DOHH2 (cell line): ENCODE data around the gene OBSCN.

ENCODE experiments used
- H3F3A ChIP-seq: fragments of 200-600 bp; sonication (generic), shearing (Covaris generic); 2 replicates; pipeline ENCODE4 v1.6.0; 2016; ENCODE audit warnings: antibody characterized with exemption, mild to moderate bottlenecking; ENCODE audit not compliant: control insufficient read depth, insufficient read depth
- H3K27ac ChIP-seq: fragments of 200-600 bp; sonication (generic); 2 replicates; pipeline ENCODE4 v1.5.1; 2014; ENCODE audit warnings: low read depth, mild to moderate bottlenecking, low read length, moderate library complexity
- H3K27me3 ChIP-seq: fragments of 200-600 bp; sonication (generic); 2 replicates; pipeline ENCODE4 v1.6.1; 2014; ENCODE audit warnings: mild to moderate bottlenecking, low read length, mixed read lengths; ENCODE audit not compliant: control insufficient read depth
- H3K36me3 ChIP-seq: fragments of 200-600 bp; sonication (generic); 2 replicates; pipeline ENCODE4 v1.6.1; 2014; ENCODE audit warnings: mild to moderate bottlenecking, low read length, moderate library complexity, mixed read lengths; ENCODE audit not compliant: control insufficient read depth
- H3K4me1 ChIP-seq: fragments of 200-600 bp; sonication (generic); 2 replicates; pipeline ENCODE4 v1.6.1; 2014; ENCODE audit warnings: mild to moderate bottlenecking, low read length, mixed read lengths; ENCODE audit not compliant: control insufficient read depth
- H3K4me2 ChIP-seq: fragments of 200-600 bp; sonication (generic); 2 replicates; pipeline ENCODE4 v1.6.0; 2014; ENCODE audit warnings: mild to moderate bottlenecking, low read length, moderate library complexity
- H3K4me3 ChIP-seq: fragments of 200-600 bp; sonication (generic); 2 replicates; pipeline ENCODE4 v1.5.1; 2014; ENCODE audit warnings: mild to moderate bottlenecking, low read length, mixed read lengths
- H3K79me2 ChIP-seq: fragments of 200-600 bp; sonication (generic); 2 replicates; pipeline ENCODE4 v1.6.1; 2014; ENCODE audit warnings: mild to moderate bottlenecking, low read length, mixed read lengths; ENCODE audit not compliant: control insufficient read depth
- H3K9me2 ChIP-seq: fragments of 200-600 bp; sonication (generic); replicated peaks from 2 replicates; pipeline ENCODE4 v1.6.1; 2014; ENCODE audit warnings: mild to moderate bottlenecking, low read length, mixed read lengths; ENCODE audit not compliant: control insufficient read depth
- H3K9me3 ChIP-seq: fragments of 200-600 bp; sonication (generic); 2 replicates; pipeline ENCODE4 v1.6.1; 2014; ENCODE audit warnings: antibody characterized with exemption, low read length, mixed read lengths; ENCODE audit not compliant: control insufficient read depth, insufficient read depth
- H4K20me1 ChIP-seq: fragments of 200-600 bp; sonication (generic); 2 replicates; pipeline ENCODE4 v1.6.0; 2014; ENCODE audit warnings: low read depth, mild to moderate bottlenecking, antibody characterized with exemption, low read length, moderate library complexity; ENCODE audit not compliant: control insufficient read depth, insufficient read depth
- CTCF ChIP-seq: fragments of 200-600 bp; sonication (generic); IDR thresholded peaks from one replicate; pipeline ENCODE4 v1.5.1; 2014; ENCODE audit warnings: antibody characterized with exemption, mild to moderate bottlenecking, low read depth, low read length; ENCODE audit not compliant: poor library complexity, severe bottlenecking
- EZH2phosphoT487 ChIP-seq: fragments of 200-600 bp; sonication (generic); IDR thresholded peaks from 2 replicates; pipeline ENCODE4 v1.6.1; 2017; ENCODE audit warnings: borderline replicate concordance, mild to moderate bottlenecking, antibody characterized with exemption, low read length, moderate library complexity, mixed read lengths

OBSCN gene

GRCh38 chr1:228206582-228207351, 1.1 kb upstream of the OBSCN start:
- Histone ChIP-seq H3K4me1 (no peaks in the 10 kb centered on the region), H3K9me2 (no peaks in the 10 kb centered on the region), H3K9me3 (no peaks in the 10 kb centered on the region), H4K20me1 (no peaks in the 10 kb centered on the region), H3K4me3 (no peak overlapping the region), H3K4me2 (no peak overlapping the region), H3K27me3 (no peaks in the 10 kb centered on the region), H3F3A (no peaks in the 10 kb centered on the region), H3K36me3 (no peaks in the 10 kb centered on the region), H3K27ac (no peak overlapping the region), H3K79me2 (no peaks in the 10 kb centered on the region)
- no peak for TF ChIP-seq EZH2phosphoT487
- no peak for TF ChIP-seq CTCF

GRCh38 chr1:228207381-228207810, 448 bp upstream of the OBSCN start:
- no peak overlapping the region for H3K4me3 ChIP-seq
- no peak overlapping the region for H3K4me2 ChIP-seq
- H4K20me1 ChIP-seq = no peaks in the 10 kb centered on the region
- no peaks in the 10 kb centered on the region for H3K4me1 ChIP-seq
- no peaks in the 10 kb centered on the region for H3F3A ChIP-seq
- TF ChIP-seq EZH2phosphoT487 (no peak), CTCF (no peak)
- no peak overlapping the region for H3K27ac ChIP-seq
- no peaks in the 10 kb centered on the region for H3K27me3 ChIP-seq
- no peaks in the 10 kb centered on the region for H3K79me2 ChIP-seq
- no peaks in the 10 kb centered on the region for H3K9me3 ChIP-seq
- no peaks in the 10 kb centered on the region for H3K36me3 ChIP-seq
- no peaks in the 10 kb centered on the region for H3K9me2 ChIP-seq

- Histone ChIP-seq H3K79me2 (no peaks in the 10 kb centered on the region), H3K4me3 (no peak overlapping the region), H4K20me1 (no peaks in the 10 kb centered on the region), H3K4me1 (peaks cover 4% of the 10 kb centered on the region; the same call in 1 of the 2 replicates), H3F3A (no peaks in the 10 kb centered on the region), H3K27me3 (no peaks in the 10 kb centered on the region), H3K9me3 (no peaks in the 10 kb centered on the region), H3K36me3 (no peaks in the 10 kb centered on the region), H3K27ac (no peak overlapping the region), H3K4me2 (no peak overlapping the region), H3K9me2 (no peaks in the 10 kb centered on the region)
- TF ChIP-seq EZH2phosphoT487 (no peak), CTCF (no peak)
These were observed 1.1 kb downstream of the OBSCN start for GRCh38 chr1:228208831-228209551.
